ENCODE measurements around the gene SNHG17. TPM values are rescaled to one million over a fixed set of nuclear protein-coding genes. Genes with fewer than 3 reads are reported as not detected.

SNHG17 gene
- total and polyA plus RNA-seq, 9 of the 15 experiments (the other 6 are each of a cell fraction or from before 2014, with no cell fraction given), result 29.8 to 106 (median 57.7) TPM

GRCh38 chr20:38434770-38435554 lies at the start of gene SNHG17 (continued):
- TF ChIP-seq ID3 (CRISPR knock-in tag; IDR thresholded peaks at IDR 0.05), result no peak
- TF ChIP-seq ID3 (tag; IDR thresholded peaks at IDR 0.05), result peak; percentile 81; the same call in 1 of the 2 replicates
- TF ChIP-seq RBM22 (IDR thresholded peaks at IDR 0.05; ENCODE audit: low read depth, low read length, poor library complexity, severe bottlenecking), result peak; percentile 82
- no peak for TF ChIP-seq POLR3G (IDR thresholded peaks at IDR 0.05; ENCODE audit: extremely low read depth, insufficient read length, insufficient replicate concordance)
- peak; percentile 48; the same call in 1 of the 2 replicates for TF ChIP-seq DPF2 (IDR thresholded peaks at IDR 0.05)
- peak; percentile 98 for TF ChIP-seq NKRF (IDR thresholded peaks at IDR 0.05; ENCODE audit: borderline replicate concordance)
- TF ChIP-seq CHD1 (IDR thresholded peaks at IDR 0.05; ENCODE audit: low read length), result no peak
- TF ChIP-seq COPS2 (conservative IDR thresholded peaks at IDR 0.05), result no peak
- TF ChIP-seq ZMIZ1 (IDR thresholded peaks at IDR 0.05; ENCODE audit: low read depth in 2 of 2, low read length in 2 of 2), result peak in 1 of 2 experiments; percentile 78; a peak in 1 of 4 replicates
- TF ChIP-seq ZNF41 (CRISPR knock-in tag; conservative IDR thresholded peaks at IDR 0.05), result no peak
- peak; percentile 95 for TF ChIP-seq PML (IDR thresholded peaks at IDR 0.05; ENCODE audit: low read length)
- TF ChIP-seq MED1 (CRISPR knock-in tag; IDR thresholded peaks at IDR 0.05; ENCODE audit: borderline replicate concordance), result peak; percentile 76; the same call in 1 of the 2 replicates
- TF ChIP-seq ZFP36 (IDR thresholded peaks at IDR 0.05; ENCODE audit: low read depth, low read length, partially characterized antibody), result no peak
- TF ChIP-seq E2F6 (IDR thresholded peaks at IDR 0.05; ENCODE audit: borderline replicate concordance in 1 of 2, extremely low read depth in 1 of 2, insufficient read depth in 1 of 2, insufficient read length in 1 of 2, low read depth in 1 of 2, low read length in 1 of 2, poor library complexity in 1 of 2, severe bottlenecking in 1 of 2), result peak; percentile 77 to 80
- TF ChIP-seq RBM15 (IDR thresholded peaks at IDR 0.05; ENCODE audit: insufficient read depth, low read length), result 0 out of 2 replicates have a peak, but pooled peaks have one; percentile 88

All from K562 (cell line).